Measurements from ENCODE around the gene TNFSF4.

- no peak for TF ChIP-seq CEBPB (IDR thresholded peaks at IDR 0.05; ENCODE audit: low read depth)
- no peak for TF ChIP-seq CTCF (IDR thresholded peaks at IDR 0.05 in 2 of 3, conservative IDR thresholded peaks at IDR 0.05 in 1 of 3; ENCODE audit: borderline replicate concordance in 1 of 3, insufficient read depth in 1 of 3, low read depth in 2 of 3, low read length in 2 of 3)
- no peak for TF ChIP-seq YY1 (IDR thresholded peaks at IDR 0.05; ENCODE audit: extremely low read depth, insufficient replicate concordance, low read depth, low read length)
- TF ChIP-seq EZH2 (IDR thresholded peaks at IDR 0.05) = no peak
- TF ChIP-seq POLR2AphosphoS5 (IDR thresholded peaks at IDR 0.05; ENCODE audit: low read depth, low read length) = no peak
These were observed 30.9 kb downstream of the TNFSF4 start for GRCh38 chr1:173176246-173176645.
